Measurements from ENCODE around the gene RFT1. TPM values are rescaled to one million over a fixed set of nuclear protein-coding genes. Genes with fewer than 3 reads are reported as not detected.

The RFT1 gene
- total RNA-seq, 1 experiment from 2014 or later = 35.7 TPM

GRCh38 chr3:53077476-53078220 lies 52.6 kb downstream of the RFT1 start:
- no peak overlapping the region for H3K4me3 Mint-ChIP-seq (ENCODE audit: unreplicated experiment)
- H3K4me1 ChIP-seq = peaks cover 6% of the 10 kb centered on the region
- intact Hi-C loops (cut with micrococcal nuclease; ENCODE audit: unreplicated experiment) = no loop called here
- no peak overlapping the region for H3K4me3 ChIP-seq (ENCODE audit: low read depth, low read length)
- ChIA-PET CTCF (no interaction called here), POLR2A (no interaction called here)
- H3K27ac Mint-ChIP-seq (ENCODE audit: unreplicated experiment) = no peak overlapping the region
- TF ChIP-seq CTCF (IDR thresholded peaks at IDR 0.05; ENCODE audit: insufficient read depth in 1 of 2, low read depth in 1 of 2, low read length in 1 of 2, severe bottlenecking in 1 of 2, unreplicated experiment in 1 of 2) = no peak
- peaks cover 3% of the 10 kb centered on the region for H3K4me1 Mint-ChIP-seq (ENCODE audit: low read depth, unreplicated experiment)
- no TSS peak for BruUV-seq (replicated peaks)
- DNase-seq = no peak
- H3K27me3 Mint-ChIP-seq (ENCODE audit: insufficient read depth, unreplicated experiment) = no peaks in the 10 kb centered on the region
- H3K9me3 Mint-ChIP-seq (ENCODE audit: unreplicated experiment) = no peaks in the 10 kb centered on the region
- no peaks in the 10 kb centered on the region for H3K9me3 ChIP-seq
- H3K36me3 Mint-ChIP-seq (ENCODE audit: insufficient read depth, unreplicated experiment) = no peaks in the 10 kb centered on the region
- H3K27me3 ChIP-seq (replicated peaks; ENCODE audit: control insufficient read depth, insufficient read depth, low read length) = no peaks in the 10 kb centered on the region
- H3K36me3 ChIP-seq (ENCODE audit: control insufficient read depth, insufficient read depth, low read length) = no peaks in the 10 kb centered on the region

DNA sequence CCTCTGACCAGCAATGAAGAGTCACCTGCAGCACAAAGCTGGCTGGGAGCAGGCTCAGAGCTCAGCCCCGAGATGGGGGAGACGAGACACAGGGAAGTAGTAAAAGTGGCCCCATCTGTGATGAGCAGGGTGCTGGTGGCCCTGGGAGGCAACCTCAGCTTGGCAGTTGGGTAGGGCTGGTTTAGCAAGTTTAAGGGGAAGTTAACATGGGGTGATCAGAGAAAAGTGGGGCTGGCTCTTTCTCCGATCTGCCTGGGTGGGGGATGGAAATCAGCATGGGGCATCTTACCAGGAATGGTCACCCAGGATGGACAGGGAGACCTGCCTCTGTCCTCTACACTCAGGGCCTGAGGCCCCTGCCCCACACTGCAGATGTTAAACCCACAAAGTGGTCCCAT lies 54.5 kb downstream of the RFT1 start:
- Histone ChIP-seq H3K4me3 (ENCODE audit: low read depth, low read length) (no peak overlapping the region), H3K27me3 (replicated peaks; ENCODE audit: control insufficient read depth, insufficient read depth, low read length) (no peaks in the 10 kb centered on the region), H3K9me3 (no peaks in the 10 kb centered on the region), H3K4me1 (peaks cover 11% of the 10 kb centered on the region), H3K36me3 (ENCODE audit: control insufficient read depth, insufficient read depth, low read length) (no peaks in the 10 kb centered on the region; the same call in 1 of the 2 replicates)
- no peaks in the 10 kb centered on the region for H3K9me3 Mint-ChIP-seq (ENCODE audit: unreplicated experiment)
- H3K27me3 Mint-ChIP-seq (ENCODE audit: insufficient read depth, unreplicated experiment) = no peaks in the 10 kb centered on the region
- H3K36me3 Mint-ChIP-seq (ENCODE audit: insufficient read depth, unreplicated experiment) = no peaks in the 10 kb centered on the region
- intact Hi-C loops (cut with micrococcal nuclease; ENCODE audit: unreplicated experiment) = no loop called here
- no peak for TF ChIP-seq CTCF (IDR thresholded peaks at IDR 0.05; ENCODE audit: insufficient read depth in 1 of 2, low read depth in 1 of 2, low read length in 1 of 2, severe bottlenecking in 1 of 2, unreplicated experiment in 1 of 2)
- no peak overlapping the region for H3K27ac Mint-ChIP-seq (ENCODE audit: unreplicated experiment)
- H3K4me3 Mint-ChIP-seq (ENCODE audit: unreplicated experiment) = no peak overlapping the region
- POLR2A ChIA-PET = no interaction called here
- no TSS peak for BruUV-seq (replicated peaks)
- H3K4me1 Mint-ChIP-seq (ENCODE audit: low read depth, unreplicated experiment) = peaks cover 8% of the 10 kb centered on the region
- no peak for DNase-seq
- CTCF ChIA-PET = interaction anchor here (0.5 kb wide), 1 partner anchor 80 kb away, joined by 3 read pairs; no protein-coding TSS in a partner anchor

DNA sequence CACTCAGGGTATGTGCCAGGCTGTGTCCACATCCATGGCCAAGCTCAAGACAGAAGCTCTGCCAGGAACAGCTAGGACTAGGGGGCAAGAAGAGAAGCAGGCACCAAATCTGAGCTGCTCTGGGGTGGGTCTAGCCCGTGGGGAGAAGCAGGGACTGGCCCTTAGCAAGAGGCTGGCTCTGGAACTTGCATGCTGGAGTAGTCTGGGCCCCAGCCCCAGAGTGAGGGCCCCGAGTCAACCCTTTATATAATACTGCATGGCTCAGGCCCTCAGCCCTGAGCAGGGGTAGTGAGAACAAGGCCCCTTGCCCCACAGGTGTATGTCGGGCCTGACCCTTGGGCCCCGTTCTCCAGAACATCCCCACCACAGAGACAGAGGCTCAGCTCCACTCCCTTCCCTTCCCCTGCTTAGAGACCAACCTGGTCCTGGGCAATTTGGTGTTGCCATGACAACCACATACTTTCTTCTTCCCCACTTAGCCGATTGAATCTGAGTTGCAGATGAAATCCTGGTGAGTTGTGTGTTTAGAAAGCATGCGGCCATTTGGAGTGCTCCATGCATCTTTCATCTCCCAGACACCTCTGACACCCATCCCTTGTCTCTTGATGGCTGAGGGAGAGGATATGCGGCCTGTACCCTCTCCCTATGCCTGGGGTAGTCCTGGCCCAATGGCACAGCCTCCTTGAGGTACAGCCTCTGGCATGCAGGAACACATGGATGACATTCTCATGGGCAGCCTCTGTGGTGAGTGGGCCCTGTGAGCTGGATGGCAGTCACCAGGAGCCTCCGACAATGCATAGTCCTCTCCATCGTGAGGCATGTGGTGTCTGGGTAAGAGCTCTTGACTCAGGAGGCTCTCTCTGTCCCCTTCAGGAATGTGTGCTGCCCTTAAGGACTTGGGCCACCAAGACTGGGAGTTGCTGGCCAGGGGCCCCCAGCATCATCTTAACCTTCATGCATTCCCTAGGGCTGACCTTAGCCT lies 55.2 kb downstream of the RFT1 start:
- no TSS peak for BruUV-seq (replicated peaks)
- DNase-seq = no peak
- Histone ChIP-seq H3K27me3 (replicated peaks; ENCODE audit: control insufficient read depth, insufficient read depth, low read length) (no peaks in the 10 kb centered on the region), H3K36me3 (ENCODE audit: control insufficient read depth, insufficient read depth, low read length) (no peaks in the 10 kb centered on the region; the same call in 1 of the 2 replicates), H3K4me3 (ENCODE audit: low read depth, low read length) (no peak overlapping the region), H3K4me1 (peaks cover 11% of the 10 kb centered on the region), H3K9me3 (no peaks in the 10 kb centered on the region)
- POLR2A ChIA-PET = no interaction called here
- H3K4me3 Mint-ChIP-seq (ENCODE audit: unreplicated experiment) = no peak overlapping the region
- H3K36me3 Mint-ChIP-seq (ENCODE audit: insufficient read depth, unreplicated experiment) = no peaks in the 10 kb centered on the region
- no peaks in the 10 kb centered on the region for H3K9me3 Mint-ChIP-seq (ENCODE audit: unreplicated experiment)
- H3K4me1 Mint-ChIP-seq (ENCODE audit: low read depth, unreplicated experiment) = peaks cover 8% of the 10 kb centered on the region
- H3K27ac Mint-ChIP-seq (ENCODE audit: unreplicated experiment) = no peak overlapping the region
- TF ChIP-seq CTCF (IDR thresholded peaks at IDR 0.05; ENCODE audit: insufficient read depth in 1 of 2, low read depth in 1 of 2, low read length in 1 of 2, severe bottlenecking in 1 of 2, unreplicated experiment in 1 of 2) = no peak
- intact Hi-C loops (cut with micrococcal nuclease; ENCODE audit: unreplicated experiment) = no loop called here
- no peaks in the 10 kb centered on the region for H3K27me3 Mint-ChIP-seq (ENCODE audit: insufficient read depth, unreplicated experiment)
- CTCF ChIA-PET = interaction anchor here (0.5 kb wide), 1 partner anchor 79 kb away, joined by 3 read pairs; no protein-coding TSS in a partner anchor

Measured in Caco-2 (cell line).